Prostate gland (tissue), 2 donors: ENCODE data around the gene CYP27A1. TPM values are rescaled to one million over a fixed set of nuclear protein-coding genes. Genes with fewer than 3 reads are reported as not detected.
A peak's percentile ranks its signal among the peaks of the same experiment; 100 is the strongest.

Experiments used
- DNase-seq: peaks from one replicate; pipeline ENCODE4 v3.0.0-alpha.2; 2019; ENCODE audit warnings: low spot score
- H3K27ac ChIP-seq, 2 donors: fragments of 200-600 bp; sonication (generic); 2 replicates each; pipeline ENCODE4 v1.5.1; 2017 to 2019
- H3K27me3 ChIP-seq: fragments of 200-600 bp; sonication (generic); replicated peaks from 2 replicates; pipeline ENCODE4 v1.5.1; 2019; ENCODE audit not compliant: insufficient read depth
- H3K36me3 ChIP-seq, 2 donors: fragments of 200-600 bp; sonication (generic); 1 replicate in 1 of 2; 2 replicates in 1 of 2; pipeline versions ENCODE4 v1.5.1 to v1.8.1; 2017 to 2019
- H3K4me1 ChIP-seq: fragments of 200-600 bp; sonication (generic); replicated peaks from 2 replicates; pipeline ENCODE4 v1.5.1; 2019
- H3K4me3 ChIP-seq, 2 donors: fragments of 200-600 bp; sonication (generic); 2 replicates each; pipeline ENCODE4 v1.5.1; 2017 to 2019
- H3K9me3 ChIP-seq: fragments of 200-600 bp; sonication (generic); 2 replicates; pipeline ENCODE4 v1.5.1; 2017
- POLR2A ChIP-seq: fragments of 450-650 bp; IDR thresholded peaks from one replicate; pipeline ENCODE4 v1.6.1; 2016; ENCODE audit warnings: antibody characterized with exemption, mild to moderate bottlenecking
- POLR2AphosphoS5 ChIP-seq: sonication (generic); formaldehyde crosslinking; IDR thresholded peaks from one replicate; pipeline ENCODE4 v1.6.1; 2017; ENCODE audit warnings: antibody characterized with exemption
- WGBS: methylation state at CpG from one replicate; pipeline ENCODE4 v1.1.5; 2018; 5-methylcytosine and 5-hydroxymethylcytosine counted together
- intact Hi-C: fragments of 100-400 bp; cut with DNase I; formaldehyde crosslinking; loops from one replicate; pipeline ENCODE4 v1.14.2; 2022
- microRNA-seq: library from miRNA; unstranded; fragments of <30 nt; microRNA quantifications from one replicate; pipeline ENCODE4, GENCODE V29; 2016
- total RNA-seq, 2 donors: library from RNA; depleted of rRNA; stranded (reverse); fragments of >200 nt; gene quantifications; one replicate each; pipeline ENCODE4 v1.1.0, GENCODE V29; 2016
- TF ChIP-seq, protein P1 (sequence below), 4 experiments: fragments of 200-600 bp in 2 of 4; fragments of 450-650 bp in 2 of 4; sonication (generic) in 2 of 4; IDR thresholded peaks; 1 replicate in 3 of 4; 2 replicates in 1 of 4; pipeline ENCODE4 v1.5.1; 2016 to 2019; ENCODE audit warnings: antibody characterized with exemption in 4 of 4, mild to moderate bottlenecking in 2 of 4, moderate library complexity in 2 of 4

The CYP27A1 gene
- total RNA-seq, 2 donors from 2014 or later = 97.7 to 98.3 TPM

- peak; percentile 80 for DNase-seq
- TF ChIP-seq POLR2A = no peak
- TF ChIP-seq, protein P1, sequence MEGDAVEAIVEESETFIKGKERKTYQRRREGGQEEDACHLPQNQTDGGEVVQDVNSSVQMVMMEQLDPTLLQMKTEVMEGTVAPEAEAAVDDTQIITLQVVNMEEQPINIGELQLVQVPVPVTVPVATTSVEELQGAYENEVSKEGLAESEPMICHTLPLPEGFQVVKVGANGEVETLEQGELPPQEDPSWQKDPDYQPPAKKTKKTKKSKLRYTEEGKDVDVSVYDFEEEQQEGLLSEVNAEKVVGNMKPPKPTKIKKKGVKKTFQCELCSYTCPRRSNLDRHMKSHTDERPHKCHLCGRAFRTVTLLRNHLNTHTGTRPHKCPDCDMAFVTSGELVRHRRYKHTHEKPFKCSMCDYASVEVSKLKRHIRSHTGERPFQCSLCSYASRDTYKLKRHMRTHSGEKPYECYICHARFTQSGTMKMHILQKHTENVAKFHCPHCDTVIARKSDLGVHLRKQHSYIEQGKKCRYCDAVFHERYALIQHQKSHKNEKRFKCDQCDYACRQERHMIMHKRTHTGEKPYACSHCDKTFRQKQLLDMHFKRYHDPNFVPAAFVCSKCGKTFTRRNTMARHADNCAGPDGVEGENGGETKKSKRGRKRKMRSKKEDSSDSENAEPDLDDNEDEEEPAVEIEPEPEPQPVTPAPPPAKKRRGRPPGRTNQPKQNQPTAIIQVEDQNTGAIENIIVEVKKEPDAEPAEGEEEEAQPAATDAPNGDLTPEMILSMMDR (IDR thresholded peaks at IDR 0.05) = no peak
- peak; percentile 73 for TF ChIP-seq POLR2AphosphoS5
- Histone ChIP-seq H3K27me3 (no peaks in the 10 kb centered on the region), H3K9me3 (no peaks in the 10 kb centered on the region), H3K27ac (no peak overlapping the region), H3K4me1 (no peaks in the 10 kb centered on the region), H3K4me3 (no peak overlapping the region), H3K36me3 (no peaks in the 10 kb centered on the region)
- 3% methylated on average over 21 of the region's 21 CpGs for WGBS
- intact Hi-C loops = no loop called here
Measured at GRCh38 chr2:218860950-218861381, 79.0 kb downstream of the CYP27A1 start.

DNA sequence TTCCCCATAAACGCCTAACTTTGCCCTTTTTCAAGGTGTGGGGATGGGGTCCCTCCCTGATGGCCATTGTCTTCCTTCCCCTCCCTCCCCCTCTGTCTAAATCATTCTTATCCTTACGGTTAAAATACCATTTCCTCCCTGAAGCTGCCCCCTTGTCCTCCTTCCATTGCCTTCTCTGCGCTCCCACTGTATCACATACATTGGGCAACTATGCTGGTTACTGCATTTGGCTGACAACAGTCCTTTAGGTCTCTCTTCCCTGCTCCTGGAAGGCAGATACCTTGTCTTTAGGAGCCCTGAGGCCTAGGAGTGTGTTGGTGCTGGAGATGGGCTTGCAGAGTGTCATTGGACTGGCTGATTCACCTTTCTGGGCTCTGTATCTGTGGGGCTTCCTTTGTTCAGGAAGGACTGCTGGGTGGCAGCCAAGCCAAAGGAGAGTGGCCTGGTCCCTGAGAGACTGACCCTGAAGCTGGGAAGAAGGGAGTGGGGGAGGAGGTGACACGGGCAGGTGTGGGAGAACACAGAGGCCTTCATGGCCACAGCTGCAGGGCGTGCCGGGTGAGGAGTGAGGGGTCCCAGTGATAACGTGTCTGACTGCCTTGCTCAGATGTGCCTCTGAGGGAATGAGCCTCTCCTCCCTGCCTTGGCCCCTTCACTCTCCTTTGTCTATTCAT is 79.8 kb downstream of the CYP27A1 start:
- Histone ChIP-seq H3K36me3 (no peaks in the 10 kb centered on the region), H3K27me3 (no peaks in the 10 kb centered on the region), H3K9me3 (no peaks in the 10 kb centered on the region), H3K4me3 (no peak overlapping the region), H3K4me1 (no peaks in the 10 kb centered on the region), H3K27ac (no peak overlapping the region)
- DNase-seq = no peak
- TF ChIP-seq POLR2A (no peak), POLR2AphosphoS5 (no peak)
- TF ChIP-seq, protein P1 (IDR thresholded peaks at IDR 0.05) = no peak
- intact Hi-C loops = no loop called here
- WGBS = 71% methylated on average over 7 of the region's 7 CpGs

DNA sequence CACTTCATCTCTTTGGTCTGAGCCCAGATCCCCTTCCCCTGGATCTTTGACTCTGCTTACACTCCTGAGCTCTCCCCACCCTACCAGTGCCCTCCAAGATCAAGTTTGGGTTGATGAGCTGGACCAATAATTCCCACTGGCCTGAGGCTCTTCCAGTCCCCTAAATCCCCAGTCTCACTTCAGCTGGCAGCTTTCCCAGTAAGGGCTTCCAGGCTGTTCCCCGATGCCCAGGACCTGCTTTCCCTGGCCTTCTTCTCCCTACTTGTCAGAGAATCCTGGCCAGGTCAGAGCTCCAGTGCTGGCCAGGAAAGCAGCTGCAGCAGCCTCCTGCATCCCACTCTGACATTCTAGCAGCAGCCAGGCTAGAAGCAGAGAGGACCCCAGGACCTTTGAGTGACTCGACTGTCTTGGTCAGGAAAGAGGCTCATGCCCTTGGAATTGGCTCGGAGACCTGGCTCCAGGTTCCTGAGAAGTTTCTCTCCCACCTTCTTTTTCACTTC is 81.1 kb downstream of the CYP27A1 start:
- Histone ChIP-seq H3K27ac (no peak overlapping the region), H3K4me3 (no peak overlapping the region), H3K27me3 (no peaks in the 10 kb centered on the region), H3K36me3 (no peaks in the 10 kb centered on the region), H3K4me1 (no peaks in the 10 kb centered on the region), H3K9me3 (no peaks in the 10 kb centered on the region)
- DNase-seq = no peak
- no peak for TF ChIP-seq POLR2AphosphoS5
- TF ChIP-seq, protein P1 (IDR thresholded peaks at IDR 0.05) = no peak
- no peak for TF ChIP-seq POLR2A
- WGBS = 69% methylated on average over 3 of the region's 3 CpGs
- intact Hi-C loops = no loop called here

Small RNA genes lying within 50 kb of the gene (microRNA-seq; reads per million reads assigned to microRNA genes)
- gene MIR9500 = not detected

Other genes starting within 250 kb of the CYP27A1 start
- gene USP37, start 213.8 kb upstream of the CYP27A1 start, total RNA-seq = 10 to 100 TPM; 12.3 to 31.9 TPM
- 10 to 100 TPM; 31.7 to 77.6 TPM for gene CNOT9, start 213.3 kb upstream of the CYP27A1 start, total RNA-seq
- gene PLCD4, start 174.2 kb upstream of the CYP27A1 start, total RNA-seq = 1 to 10 TPM; 1.1 to 2.7 TPM
- 10 to 100 TPM; 25.5 to 34.7 TPM for gene ZNF142, start 122.5 kb upstream of the CYP27A1 start, total RNA-seq
- gene BCS1L, start 122.5 kb upstream of the CYP27A1 start, total RNA-seq = 10 to 100 TPM; 40.3 to 42.9 TPM
- gene RNF25, start 110.1 kb upstream of the CYP27A1 start, total RNA-seq = 10 to 100 TPM; 20.0 to 32.5 TPM
- gene STK36, start 110.1 kb upstream of the CYP27A1 start, total RNA-seq = 10 to 100 TPM; 22.0 to 90.9 TPM
- gene TTLL4, start 71.3 kb upstream of the CYP27A1 start, total RNA-seq = 10 to 100 TPM; 21.1 to 63.8 TPM
- under 1 TPM in 1 of 2 donors, not detected in 1; 0.14 TPM for gene PRKAG3, start 49.7 kb downstream of the CYP27A1 start, total RNA-seq
- 10 to 100 TPM in 1 of 2 donors, 1 to 10 TPM in 1; 8.0 to 56.5 TPM for gene WNT6, start 77.7 kb downstream of the CYP27A1 start, total RNA-seq
- 1 to 10 TPM; 3.6 to 4.3 TPM for gene WNT10A, start 98.7 kb downstream of the CYP27A1 start, total RNA-seq
- gene CDK5R2, start 177.5 kb downstream of the CYP27A1 start, total RNA-seq = not detected
- gene FEV, start 203.0 kb downstream of the CYP27A1 start, total RNA-seq = 10 to 100 TPM in 1 of 2 donors, 1 to 10 TPM in 1; 1.8 to 25.9 TPM
- 1 to 10 TPM in 1 of 2 donors, not detected in 1; 3.0 TPM for gene CRYBA2, start 211.3 kb downstream of the CYP27A1 start, total RNA-seq